Hematopoietic multipotent progenitor cell treated with erythropoietin and hydrocortisone succinate and interleukin-3 and kit ligand, for 17 days (in vitro differentiated cells): ENCODE measurements around the gene CCDC24.
A peak's percentile ranks its signal among the peaks of the same experiment; 100 is the strongest.

Experiments used
- DNase-seq: peaks from one replicate; pipeline ENCODE4 v3.0.0-alpha.2; 2015; ENCODE audit warnings: low spot score

The CCDC24 gene

DNA sequence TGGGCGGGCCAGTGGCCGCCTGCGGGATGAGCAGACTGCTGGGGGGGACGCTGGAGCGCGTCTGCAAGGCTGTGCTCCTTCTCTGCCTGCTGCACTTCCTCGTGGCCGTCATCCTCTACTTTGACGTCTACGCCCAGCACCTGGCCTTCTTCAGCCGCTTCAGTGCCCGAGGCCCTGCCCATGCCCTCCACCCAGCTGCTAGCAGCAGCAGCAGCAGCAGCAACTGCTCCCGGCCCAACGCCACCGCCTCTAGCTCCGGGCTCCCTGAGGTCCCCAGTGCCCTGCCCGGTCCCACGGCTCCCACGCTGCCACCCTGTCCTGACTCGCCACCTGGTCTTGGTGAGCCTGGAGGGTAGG lies 10.3 kb upstream of the CCDC24 start:
- no peak for DNase-seq

GRCh38 chr1:43981636-43982035 lies 9.8 kb upstream of the CCDC24 start:
- DNase-seq, result no peak

DNA sequence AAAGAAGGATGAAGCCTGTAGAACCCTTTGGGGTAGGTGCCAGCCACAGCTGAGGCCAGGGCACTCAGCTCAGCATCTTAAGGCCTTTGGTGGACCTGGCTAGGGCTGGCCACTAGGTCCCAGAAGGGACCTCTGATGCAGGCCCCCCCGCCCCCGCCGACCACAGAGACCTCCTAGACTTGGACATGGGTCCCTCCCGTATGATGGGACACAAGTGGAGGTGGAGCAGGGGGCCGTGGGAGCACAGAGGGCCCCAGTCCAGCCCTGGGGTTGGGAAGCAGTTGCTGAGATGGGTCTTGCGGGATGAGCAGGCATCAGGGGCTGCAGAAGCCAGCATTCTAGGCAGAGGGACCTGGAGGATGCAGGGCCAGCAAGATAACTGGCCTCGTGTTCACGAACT lies 9.2 kb upstream of the CCDC24 start:
- DNase-seq, result no peak

DNA sequence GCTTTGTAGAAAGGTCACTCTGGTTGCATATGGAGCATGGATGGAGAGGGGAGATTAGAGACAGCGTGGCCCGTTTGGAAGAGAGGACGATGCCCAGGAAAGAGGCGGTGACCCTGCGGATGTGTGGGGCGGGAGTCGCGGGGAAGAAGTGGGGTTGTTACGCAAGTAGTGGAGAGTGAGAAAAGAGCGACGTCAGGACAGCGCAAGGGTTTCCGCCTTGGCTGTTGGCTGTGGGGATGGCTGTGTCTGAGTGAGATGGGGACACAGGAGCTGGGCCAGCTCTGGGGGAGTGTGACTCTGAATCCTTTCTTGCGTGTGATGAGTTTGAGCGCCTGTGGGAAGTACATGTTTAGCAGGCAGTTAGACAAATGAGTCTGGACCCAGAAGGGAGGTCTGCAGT lies 8.6 kb upstream of the CCDC24 start:
- DNase-seq, result no peak

GRCh38 chr1:43983253-43983899 lies 8.0 kb upstream of the CCDC24 start:
- DNase-seq, result no peak

DNA sequence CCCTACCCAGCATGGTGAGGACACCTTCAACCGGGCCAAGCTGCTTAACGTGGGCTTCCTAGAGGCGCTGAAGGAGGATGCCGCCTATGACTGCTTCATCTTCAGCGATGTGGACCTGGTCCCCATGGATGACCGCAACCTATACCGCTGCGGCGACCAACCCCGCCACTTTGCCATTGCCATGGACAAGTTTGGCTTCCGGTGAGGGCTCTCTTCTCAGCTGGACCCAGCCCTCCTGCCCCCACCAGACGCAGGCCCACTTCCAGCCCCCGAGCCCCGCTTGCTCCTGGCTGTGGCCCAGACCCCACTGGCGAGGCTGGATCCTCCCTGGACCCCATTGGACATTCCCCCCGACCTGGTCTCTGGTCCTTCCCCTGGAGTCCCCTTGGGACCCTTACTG lies 6.5 kb upstream of the CCDC24 start:
- DNase-seq, result no peak

DNA sequence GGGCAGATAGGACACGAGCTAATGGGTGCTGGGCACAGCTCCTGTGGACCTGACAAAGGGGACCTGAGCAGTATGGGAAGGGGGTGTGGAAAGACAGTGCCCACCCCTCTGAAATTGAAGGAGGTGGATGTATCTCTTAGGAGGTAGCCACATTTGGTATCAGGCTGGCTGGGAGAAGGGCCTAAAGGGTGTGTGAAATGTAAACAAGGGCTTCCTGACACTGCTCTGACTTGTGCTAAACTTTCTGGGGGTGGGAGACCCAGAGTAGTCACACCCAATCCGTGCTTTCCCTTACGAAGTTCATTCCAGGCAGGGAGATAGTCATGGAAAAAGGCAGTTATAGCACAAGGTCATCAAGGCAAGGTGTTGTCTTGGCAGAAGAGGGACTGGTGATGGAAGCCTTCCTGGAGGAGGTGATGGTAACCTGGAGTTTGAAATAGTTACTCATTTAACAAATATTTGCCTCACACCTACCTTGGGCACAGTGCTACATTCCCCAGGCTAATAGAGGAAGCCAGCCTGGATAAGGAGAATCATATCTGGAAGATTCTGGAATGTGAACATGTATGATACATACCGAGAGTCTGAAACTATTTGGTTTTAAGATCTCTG lies 5.3 kb upstream of the CCDC24 start:
- DNase-seq, result no peak

DNA sequence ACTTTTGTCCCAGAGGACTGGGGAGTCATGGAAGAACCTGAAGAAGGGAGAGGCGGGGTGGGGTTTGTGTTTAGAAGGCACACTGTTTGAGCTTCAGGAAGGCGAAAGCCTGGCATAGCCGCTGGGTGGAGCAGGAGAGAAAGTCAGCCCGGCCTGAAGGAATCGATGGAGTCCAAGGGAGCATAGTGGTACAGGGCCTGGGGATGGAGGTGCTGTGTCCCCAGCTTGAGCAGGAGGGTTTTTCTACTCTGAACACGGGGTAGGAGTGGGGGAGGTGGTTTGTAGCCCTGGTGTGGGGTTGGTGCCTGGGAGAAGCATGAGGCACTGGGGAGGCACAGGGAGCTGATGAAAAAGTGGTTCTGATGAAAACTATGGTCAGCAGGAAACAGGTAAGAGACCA lies 4.7 kb upstream of the CCDC24 start:
- no peak for DNase-seq

GRCh38 chr1:43987159-43987902 lies 4.1 kb upstream of the CCDC24 start:
- DNase-seq, result no peak

DNA sequence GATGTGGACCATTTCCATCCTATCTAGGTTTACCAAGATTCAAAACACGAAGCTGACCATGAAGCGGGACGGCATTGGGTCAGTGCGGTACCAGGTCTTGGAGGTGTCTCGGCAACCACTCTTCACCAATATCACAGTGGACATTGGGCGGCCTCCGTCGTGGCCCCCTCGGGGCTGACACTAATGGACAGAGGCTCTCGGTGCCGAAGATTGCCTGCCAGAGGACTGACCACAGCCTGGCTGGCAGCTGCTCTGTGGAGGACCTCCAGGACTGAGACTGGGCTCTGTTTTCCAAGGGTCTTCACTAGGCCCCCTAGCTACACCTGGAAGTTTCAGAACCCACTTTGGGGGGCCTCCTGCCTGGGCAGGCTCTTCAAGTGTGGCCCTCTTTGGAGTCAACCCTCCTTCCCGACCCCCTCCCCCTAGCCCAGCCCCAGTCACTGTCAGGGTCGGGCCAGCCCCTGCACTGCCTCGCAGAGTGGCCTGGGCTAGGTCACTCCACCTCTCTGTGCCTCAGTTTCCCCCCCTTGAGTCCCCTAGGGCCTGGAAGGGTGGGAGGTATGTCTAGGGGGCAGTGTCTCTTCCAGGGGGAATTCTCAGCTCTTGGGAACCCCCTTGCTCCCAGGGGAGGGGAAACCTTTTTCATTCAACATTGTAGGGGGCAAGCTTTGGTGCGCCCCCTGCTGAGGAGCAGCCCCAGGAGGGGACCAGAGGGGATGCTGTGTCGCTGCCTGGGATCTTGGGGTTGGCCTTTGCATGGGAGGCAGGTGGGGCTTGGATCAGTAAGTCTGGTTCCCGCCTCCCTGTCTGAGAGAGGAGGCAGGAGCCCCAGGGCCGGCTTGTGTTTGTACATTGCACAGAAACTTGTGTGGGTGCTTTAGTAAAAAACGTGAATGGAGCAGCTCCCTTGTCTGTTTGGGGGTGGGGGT lies 864 bp upstream of the CCDC24 start:
- no peak for DNase-seq

- no peak for DNase-seq
Observed at GRCh38 chr1:43991200-43991475, 261 bp upstream of the CCDC24 start.

GRCh38 chr1:43992232-43992995 lies 1.0 kb downstream of the CCDC24 start:
- no peak for DNase-seq

DNA sequence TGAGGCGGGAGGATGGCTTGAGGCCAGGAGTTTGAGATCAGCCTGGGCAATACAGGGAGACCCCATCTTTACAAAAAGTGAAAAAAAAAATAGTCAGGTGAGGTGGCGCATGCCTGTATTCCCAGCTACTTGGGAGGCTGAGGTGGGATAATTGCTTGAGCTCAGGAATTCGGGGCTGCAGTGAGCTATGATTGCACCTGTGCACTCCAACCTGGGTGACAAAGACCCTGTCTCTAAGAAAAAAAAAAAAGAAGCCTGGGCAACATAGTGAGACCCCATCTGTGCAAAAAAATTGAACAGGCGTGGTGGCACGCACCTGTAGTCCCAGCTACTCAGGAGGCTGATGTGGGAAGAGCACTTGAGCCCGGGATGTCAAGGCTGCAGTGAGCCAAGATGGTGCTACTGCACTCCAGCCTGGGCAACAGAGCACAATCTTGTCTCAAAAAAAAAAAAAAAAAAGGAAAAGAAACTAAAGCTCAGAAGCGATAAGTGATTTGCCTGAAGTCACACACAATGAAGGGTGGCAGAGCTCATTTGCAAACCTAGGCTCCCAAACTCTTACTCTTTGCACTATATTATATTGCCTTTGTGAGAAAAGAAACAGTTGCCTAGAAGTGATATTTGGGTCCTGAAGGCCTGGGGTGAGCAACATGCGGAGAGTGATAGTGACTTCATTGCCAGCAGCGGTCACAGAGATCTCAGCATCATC lies 2.0 kb downstream of the CCDC24 start:
- no peak for DNase-seq

DNA sequence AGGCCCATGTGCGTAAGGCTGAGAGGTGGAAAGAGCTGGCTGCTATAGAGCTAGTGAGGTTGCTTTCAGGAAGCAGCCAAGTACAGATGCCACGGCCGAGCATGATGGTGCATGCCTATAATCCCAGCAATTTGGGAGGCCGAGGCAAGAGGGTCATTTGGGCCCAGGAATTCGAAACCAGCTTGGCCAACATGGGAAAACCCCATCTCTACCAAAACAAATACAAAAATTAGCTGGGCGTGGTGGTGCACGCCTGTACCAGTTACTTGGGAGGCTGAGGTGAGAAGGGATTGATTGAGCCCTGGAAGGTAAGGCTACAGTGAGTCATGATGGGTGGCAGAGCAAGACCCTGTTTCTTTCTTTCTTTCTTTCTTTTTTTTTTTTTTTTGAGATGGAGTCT lies 2.7 kb downstream of the CCDC24 start:
- no peak for DNase-seq

DNA sequence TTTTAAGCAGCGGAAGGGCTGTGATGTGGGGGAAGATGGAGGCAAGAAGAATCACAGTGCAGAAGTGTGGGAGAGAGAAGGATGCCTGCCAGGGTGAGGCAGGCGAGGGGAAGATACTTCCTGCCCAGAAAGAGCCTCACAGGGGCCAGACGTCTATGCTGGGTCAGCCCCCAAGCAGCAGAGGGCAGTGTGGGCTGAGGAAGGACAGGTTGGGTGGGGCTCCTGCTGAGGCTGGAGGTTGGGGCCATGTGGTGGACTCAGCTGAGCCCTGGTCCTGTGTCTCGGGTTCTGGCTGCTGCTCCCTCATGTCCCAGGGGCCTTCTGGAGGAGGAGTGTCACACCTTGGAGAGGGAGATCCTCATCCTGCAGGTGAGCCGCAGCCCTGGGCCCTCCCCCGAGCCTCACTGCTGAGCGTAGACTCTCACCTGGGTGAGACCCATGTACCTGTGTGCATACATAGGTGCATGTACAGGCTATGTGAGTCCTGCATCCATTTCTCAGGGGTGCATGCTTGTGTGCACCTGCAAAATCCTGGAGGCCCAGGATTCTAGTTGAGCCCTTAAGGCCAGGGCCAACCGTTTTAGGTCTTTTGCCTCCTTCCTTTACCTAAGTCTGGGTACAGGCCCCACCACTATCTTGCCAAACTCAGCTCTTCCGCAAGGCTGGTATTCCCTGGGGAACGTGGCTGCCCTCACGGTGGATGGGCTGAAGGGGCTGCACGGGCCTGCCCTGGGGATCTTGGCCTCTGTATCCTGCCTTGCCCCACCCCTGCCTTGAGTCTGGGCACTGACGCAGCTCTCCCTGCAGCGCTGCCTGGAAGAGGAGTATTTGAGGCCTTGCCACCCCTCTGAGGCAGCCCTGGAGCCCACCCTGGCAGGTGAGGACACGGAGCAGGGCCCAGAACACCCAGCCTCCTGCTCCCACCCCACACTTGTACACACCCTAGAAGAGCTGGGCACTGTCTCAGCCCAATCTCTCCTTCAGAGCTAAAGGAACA lies 3.7 kb downstream of the CCDC24 start:
- peak; percentile 58 for DNase-seq

DNA sequence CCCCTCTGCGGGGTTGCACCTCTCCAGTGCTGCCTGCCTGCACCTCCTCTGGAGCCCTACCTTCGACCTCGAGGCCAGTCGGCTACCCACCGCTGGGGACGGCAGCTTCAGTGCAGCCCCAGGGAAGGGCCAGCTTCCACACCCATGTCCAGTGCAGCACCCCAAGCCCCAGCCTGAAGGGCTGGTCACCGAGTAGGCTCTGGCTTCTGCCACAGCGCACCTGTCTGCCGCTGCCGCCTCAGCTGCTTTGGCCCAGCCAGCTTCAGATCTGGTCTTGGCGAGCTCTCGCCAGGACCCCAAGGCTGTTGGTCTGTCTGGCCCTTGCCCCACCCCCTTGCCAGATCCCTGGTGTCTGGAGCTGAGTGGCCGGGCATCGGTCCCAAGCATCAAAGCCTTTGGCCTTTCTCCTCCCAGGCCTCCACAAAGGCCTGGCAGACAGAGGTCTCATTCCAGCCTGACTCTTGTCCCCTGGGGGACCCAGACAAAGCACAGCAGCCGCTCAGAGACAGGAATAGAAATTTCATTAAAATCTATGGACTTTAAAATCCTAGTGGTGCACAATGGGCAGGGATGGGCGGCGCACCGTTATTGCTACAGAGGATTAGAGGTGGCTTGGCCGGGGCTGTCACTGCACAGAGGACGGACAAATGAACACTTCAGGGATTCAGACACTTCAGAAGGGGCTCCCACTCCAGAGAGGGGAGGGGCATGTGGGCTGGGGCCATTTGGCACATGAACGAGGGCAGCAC lies 4.8 kb downstream of the CCDC24 start:
- no peak for DNase-seq

DNA sequence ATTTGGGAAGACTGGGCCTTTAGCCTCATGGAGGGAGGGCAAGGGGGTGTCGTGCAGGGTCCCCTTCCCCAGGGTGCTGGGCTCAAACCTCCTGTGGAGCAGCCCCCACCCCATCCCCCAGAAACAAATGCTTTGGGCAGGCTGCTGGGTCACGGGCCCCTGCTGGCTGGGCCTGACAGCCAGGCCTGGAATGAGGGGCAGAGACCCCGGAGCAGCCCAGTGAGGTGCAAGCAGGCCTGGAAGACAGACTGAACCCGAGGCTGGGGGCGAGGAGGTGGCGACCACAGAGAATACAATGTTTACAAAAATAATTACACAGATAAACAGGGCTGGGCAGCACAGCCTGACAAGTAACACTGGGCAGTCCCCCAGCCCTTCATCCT lies 5.3 kb downstream of the CCDC24 start:
- no peak for DNase-seq

DNA sequence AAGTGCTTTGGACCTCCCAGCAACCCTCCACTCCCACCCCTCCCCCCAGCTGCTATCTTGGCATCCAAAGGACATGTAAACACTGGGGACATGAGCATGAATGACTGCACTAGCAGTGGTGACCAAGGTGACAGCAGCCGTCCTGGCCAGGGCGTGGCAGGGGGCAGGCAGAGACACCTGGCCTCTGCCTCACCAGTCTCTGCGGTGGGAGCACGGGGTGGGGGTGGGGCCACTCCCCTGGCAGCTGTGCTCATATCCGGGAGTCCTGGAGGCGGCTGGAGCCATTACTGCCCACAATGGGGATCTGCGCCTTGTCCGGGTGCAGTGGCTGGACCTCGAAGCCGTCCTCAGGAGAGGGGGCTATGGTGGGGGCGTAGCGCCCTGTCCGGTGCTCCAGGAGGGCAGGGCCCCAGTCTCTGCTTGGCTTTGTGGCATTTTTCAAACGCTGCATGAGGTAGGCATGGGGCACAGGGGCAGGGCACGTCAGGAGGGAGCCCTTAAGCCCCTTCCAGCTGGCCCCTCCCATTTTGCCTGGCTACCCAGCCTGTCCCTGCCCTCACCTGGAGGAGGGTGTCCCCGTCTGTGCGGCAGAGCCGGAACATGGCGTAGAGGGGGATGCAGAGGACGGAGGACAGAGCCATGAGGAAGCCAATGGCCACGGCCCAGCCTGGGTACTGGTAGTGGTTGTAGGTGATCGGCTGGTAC lies 6.0 kb downstream of the CCDC24 start:
- no peak for DNase-seq

GRCh38 chr1:43998000-43998378 lies 6.6 kb downstream of the CCDC24 start:
- DNase-seq, result no peak
